Smooth muscle cell (in vitro differentiated cells): Measurements from ENCODE around the gene KCTD11. TPM values are rescaled to one million over a fixed set of nuclear protein-coding genes. Genes with fewer than 3 reads are reported as not detected.

Experiments used
- DNase-seq: peaks from one replicate; lab custom pipeline; 2025; ENCODE audit not compliant: unreplicated experiment; lab: John Stamatoyannopoulos, UW
- H2AFZ ChIP-seq: fragments of 200-600 bp; sonication (generic); 2 replicates; pipeline ENCODE4 v1.6.0; 2016; ENCODE audit warnings: antibody characterized with exemption, low read depth, mild to moderate bottlenecking
- H3F3A ChIP-seq: fragments of 200-600 bp; sonication (generic); 2 replicates; pipeline ENCODE4 v1.6.0; 2017; ENCODE audit warnings: antibody characterized with exemption, low read depth
- H3K27ac ChIP-seq: fragments of 200-600 bp; sonication (generic); 2 replicates; pipeline ENCODE4 v1.5.1; 2016; ENCODE audit warnings: low read depth, mild to moderate bottlenecking
- H3K27me3 ChIP-seq: fragments of 200-600 bp; sonication (generic); 2 replicates; pipeline ENCODE4 v1.6.1; 2016; ENCODE audit warnings: low read depth, mild to moderate bottlenecking
- H3K36me3 ChIP-seq: fragments of 200-600 bp; sonication (generic); 2 replicates; pipeline ENCODE4 v1.5.1; 2016; ENCODE audit warnings: low read depth
- H3K4me1 ChIP-seq: fragments of 200-600 bp; sonication (generic); 2 replicates; pipeline ENCODE4 v1.5.1; 2016; ENCODE audit warnings: low read depth
- H3K4me2 ChIP-seq: fragments of 200-600 bp; sonication (generic); 2 replicates; pipeline ENCODE4 v1.6.0; 2016; ENCODE audit warnings: mild to moderate bottlenecking
- H3K4me3 ChIP-seq: fragments of 200-600 bp; sonication (generic); 2 replicates; pipeline ENCODE4 v1.5.1; 2016; ENCODE audit warnings: mild to moderate bottlenecking
- H3K79me2 ChIP-seq: fragments of 200-600 bp; sonication (generic); 2 replicates; pipeline ENCODE4 v1.6.0; 2016; ENCODE audit warnings: low read depth, mild to moderate bottlenecking
- H3K9ac ChIP-seq: fragments of 200-600 bp; sonication (generic); 2 replicates; pipeline ENCODE4 v1.6.0; 2016; ENCODE audit warnings: low read depth
- H3K9me3 ChIP-seq: fragments of 200-600 bp; sonication (generic); replicated peaks from 2 replicates; pipeline ENCODE4 v1.5.1; 2016; ENCODE audit warnings: low read depth
- H4K20me1 ChIP-seq: fragments of 200-600 bp; sonication (generic); 2 replicates; pipeline ENCODE4 v1.6.0; 2016; ENCODE audit warnings: low read depth
- CTCF ChIP-seq: fragments of 200-600 bp; sonication (generic); IDR thresholded peaks from 2 replicates; pipeline ENCODE4 v1.5.1; 2017; ENCODE audit warnings: borderline replicate concordance, mild to moderate bottlenecking, antibody characterized with exemption; ENCODE audit not compliant: insufficient read depth, poor library complexity, severe bottlenecking
- whole genome bisulfite sequencing: methylation state at CpG from one replicate; pipeline ENCODE4 v1.1.7; 2016; ENCODE audit warnings: low lambda C conversion rate; 5-methylcytosine and 5-hydroxymethylcytosine counted together
- polyA plus RNA-seq: library from polyadenylated mRNA; unstranded; fragments of >200 nt; fragmentation: Nextera tagmentation; extraction: Ambion mirVana; gene quantifications from 2 replicates; pipeline ENCODE4 v1.2.1, GENCODE V29; 2016
- total RNA-seq: library from RNA; depleted of rRNA; stranded (reverse); fragments of >200 nt; gene quantifications from 2 replicates; pipeline ENCODE4 v1.2.3, GENCODE V29; 2014

Gene KCTD11
- total and polyA plus RNA-seq, 2 experiments from 2014 or later: 33.8 to 34.7 TPM

GRCh38 chr17:7317161-7317803 is 34.7 kb upstream of the KCTD11 start:
- no peaks in the 10 kb centered on the region for H3K27me3 ChIP-seq
- H3K4me2 ChIP-seq: no peak overlapping the region
- no peak overlapping the region for H3K4me3 ChIP-seq
- H3K79me2 ChIP-seq: peaks cover 20% of the 10 kb centered on the region
- no peaks in the 10 kb centered on the region for H3K9me3 ChIP-seq
- no peak overlapping the region for H2AFZ ChIP-seq
- DNase-seq: no peak
- TF ChIP-seq CTCF: no peak
- no peak overlapping the region for H3K27ac ChIP-seq
- H3K4me1 ChIP-seq: peaks cover 6% of the 10 kb centered on the region
- no peak overlapping the region for H3K9ac ChIP-seq
- peaks cover 26% of the 10 kb centered on the region for H4K20me1 ChIP-seq
- no peaks in the 10 kb centered on the region for H3K36me3 ChIP-seq
- H3F3A ChIP-seq: peaks cover 28% of the 10 kb centered on the region
- WGBS: 96% methylated on average over 15 of the region's 16 CpGs

- H3F3A ChIP-seq: peaks cover 18% of the 10 kb centered on the region
- WGBS: 95% methylated on average over 13 of the region's 13 CpGs
- peaks cover 10% of the 10 kb centered on the region for H3K79me2 ChIP-seq
- no peaks in the 10 kb centered on the region for H3K36me3 ChIP-seq
- no peaks in the 10 kb centered on the region for H3K27me3 ChIP-seq
- H3K4me1 ChIP-seq: peaks cover 6% of the 10 kb centered on the region
- TF ChIP-seq CTCF: no peak
- no peak overlapping the region for H3K9ac ChIP-seq
- H3K4me2 ChIP-seq: no peak overlapping the region
- H2AFZ ChIP-seq: no peak overlapping the region
- H3K27ac ChIP-seq: no peak overlapping the region
- no peaks in the 10 kb centered on the region for H3K9me3 ChIP-seq
- DNase-seq: no peak
- no peak overlapping the region for H3K4me3 ChIP-seq
- peaks cover 16% of the 10 kb centered on the region for H4K20me1 ChIP-seq
Measured at GRCh38 chr17:7318121-7318860, 33.7 kb upstream of the KCTD11 start.

GRCh38 chr17:7321466-7321865 is 30.5 kb upstream of the KCTD11 start:
- H3K27me3 ChIP-seq: no peaks in the 10 kb centered on the region

More at GRCh38 chr17:7321466-7321865, 30.5 kb upstream of the KCTD11 start:
- Histone ChIP-seq H3K36me3 (no peaks in the 10 kb centered on the region), H3K9ac (no peak overlapping the region), H3F3A (peaks cover 2% of the 10 kb centered on the region), H3K79me2 (no peaks in the 10 kb centered on the region), H3K4me1 (no peaks in the 10 kb centered on the region), H3K4me2 (no peak overlapping the region), H3K4me3 (no peak overlapping the region), H2AFZ (no peak overlapping the region), H4K20me1 (no peaks in the 10 kb centered on the region), H3K27ac (no peak overlapping the region), H3K9me3 (no peaks in the 10 kb centered on the region)
- 97% methylated on average over 15 of the region's 15 CpGs for WGBS
- no peak for DNase-seq
- TF ChIP-seq CTCF: no peak
